HG03175 (cell line): ENCODE results near the gene FAM110D.

Source experiments
- ATAC-seq: cut with Tn5 transposase; IDR thresholded peaks from one replicate; pipeline ENCODE4 v1.9.1; 2021; ENCODE audit warnings: mild to moderate bottlenecking, moderate library complexity; ENCODE audit not compliant: unreplicated experiment

FAM110D gene

GRCh38 chr1:26127235-26128163, 31.4 kb upstream of the FAM110D start:
- ATAC-seq, result no peak

- no peak for ATAC-seq
Observed at GRCh38 chr1:26129778-26130177, 29.1 kb upstream of the FAM110D start.

GRCh38 chr1:26130695-26131094, 28.2 kb upstream of the FAM110D start:
- no peak for ATAC-seq

- no peak for ATAC-seq
Observed at GRCh38 chr1:26132128-26132833, 26.6 kb upstream of the FAM110D start.

- ATAC-seq, result no peak
Observed at GRCh38 chr1:26132834-26133167, 26.1 kb upstream of the FAM110D start.

- no peak for ATAC-seq
Observed at GRCh38 chr1:26134466-26134865, 24.4 kb upstream of the FAM110D start.

- ATAC-seq, result no peak
Observed at GRCh38 chr1:26138974-26139558, 19.8 kb upstream of the FAM110D start.

GRCh38 chr1:26142159-26142558, 16.7 kb upstream of the FAM110D start:
- ATAC-seq, result no peak

GRCh38 chr1:26145041-26145959, 13.6 kb upstream of the FAM110D start:
- ATAC-seq, result no peak

GRCh38 chr1:26145960-26146294, 13.0 kb upstream of the FAM110D start:
- ATAC-seq, result no peak

GRCh38 chr1:26148887-26149286, 10.0 kb upstream of the FAM110D start:
- no peak for ATAC-seq

GRCh38 chr1:26153966-26154532, 4.8 kb upstream of the FAM110D start:
- no peak for ATAC-seq

- no peak for ATAC-seq
Observed at GRCh38 chr1:26154750-26155149, 4.1 kb upstream of the FAM110D start.

GRCh38 chr1:26155370-26156284, 3.3 kb upstream of the FAM110D start:
- ATAC-seq, result no peak

GRCh38 chr1:26156285-26157038, 2.4 kb upstream of the FAM110D start:
- no peak for ATAC-seq

- ATAC-seq, result no peak
Observed at GRCh38 chr1:26158271-26158907, 490 bp upstream of the FAM110D start.

- ATAC-seq, result no peak
Observed at GRCh38 chr1:26159743-26160039, 812 bp downstream of the FAM110D start.
